GM12892 (cell line): ENCODE measurements around the gene GCFC2.

Experiments
- DNase-seq: peaks from one replicate; pipeline ENCODE4 v3.0.0; 2011; ENCODE audit not compliant: insufficient read length
- FAIRE-seq: peaks from 2 replicates; lab custom pipeline; 2011; peaks lifted over from hg19 to GRCh38; lab: Jason Lieb, UNC
- POLR2A ChIP-seq: IDR thresholded peaks from 2 replicates; pipeline ENCODE4 v1.6.1; 2011; ENCODE audit warnings: low read depth, low read length, control low read depth
- POLR2AphosphoS5 ChIP-seq: IDR thresholded peaks from 2 replicates; pipeline ENCODE4 v1.6.1; 2011; ENCODE audit warnings: low read depth, low read length, control low read depth
- TAF1 ChIP-seq: IDR thresholded peaks from 2 replicates; pipeline ENCODE4 v1.6.1; 2011; ENCODE audit warnings: low read depth, mild to moderate bottlenecking, control low read depth, low read length, borderline replicate concordance

Gene GCFC2

DNA sequence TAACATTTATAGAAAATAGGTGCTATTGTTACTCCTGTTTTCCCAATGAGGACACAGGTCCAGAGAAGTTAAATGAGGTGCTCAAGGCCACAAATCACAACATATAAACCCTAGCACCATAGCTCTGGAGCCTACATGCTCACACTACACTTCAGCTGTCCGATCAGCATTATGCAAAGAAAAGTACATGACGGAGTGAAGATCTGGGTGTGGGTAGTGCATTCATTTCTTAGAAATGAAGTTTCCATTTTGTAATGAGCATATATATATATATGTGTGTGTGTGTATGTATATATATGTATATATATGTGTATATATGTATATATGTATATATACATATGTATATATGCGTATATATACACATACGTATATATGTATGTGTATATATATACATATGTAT, 94.3 kb downstream of the GCFC2 start:
- no peak for FAIRE-seq
- no peak for TF ChIP-seq TAF1
- no peak for TF ChIP-seq POLR2AphosphoS5
- no peak for TF ChIP-seq POLR2A
- no peak for DNase-seq

DNA sequence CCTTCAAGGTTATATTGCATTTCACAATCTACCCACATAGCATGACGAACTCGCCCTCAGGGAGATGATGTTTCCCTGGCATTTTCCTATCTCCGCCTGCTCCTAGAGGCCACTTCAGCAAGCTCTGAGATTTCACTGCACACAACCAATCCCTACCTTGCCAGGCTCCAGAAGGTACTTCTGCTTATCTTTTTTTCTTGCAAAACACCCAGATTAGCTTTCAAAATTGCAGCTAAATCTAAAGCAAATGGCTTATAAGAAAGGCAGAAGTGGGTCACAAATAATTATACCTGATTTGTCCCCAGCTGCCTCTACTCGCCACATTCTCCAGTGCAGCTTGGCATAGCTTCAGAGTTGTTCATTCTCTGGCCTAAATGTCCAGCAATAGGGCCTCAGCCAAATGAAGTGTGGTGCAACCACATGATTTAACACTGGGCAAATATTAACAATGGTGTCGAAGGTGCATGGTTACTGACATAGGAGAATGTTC, 96.5 kb downstream of the GCFC2 start:
- DNase-seq: no peak
- no peak for FAIRE-seq
- no peak for TF ChIP-seq POLR2AphosphoS5
- TF ChIP-seq TAF1: no peak
- TF ChIP-seq POLR2A: no peak

DNA sequence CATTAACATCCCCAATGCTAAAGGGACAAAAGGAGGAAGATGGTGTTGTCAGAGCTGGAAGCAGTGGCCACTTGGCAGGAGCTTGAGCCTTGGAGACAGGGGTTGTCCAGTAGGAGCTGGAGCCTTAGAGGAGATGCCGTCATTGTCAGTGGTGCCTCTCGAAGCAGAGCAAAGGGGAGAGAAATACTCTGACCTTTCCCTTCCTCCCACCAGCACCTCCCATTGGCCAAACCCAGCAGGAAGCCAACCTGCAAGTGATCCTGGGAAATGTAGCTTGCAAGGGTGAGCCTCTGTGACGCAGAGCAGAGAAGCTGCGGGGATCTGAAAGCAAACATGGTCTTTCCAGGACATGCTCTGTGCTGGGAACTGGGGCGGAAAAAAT, 97.9 kb downstream of the GCFC2 start:
- DNase-seq (no peak), FAIRE-seq (no peak)
- TF ChIP-seq TAF1: no peak
- TF ChIP-seq POLR2A: no peak
- TF ChIP-seq POLR2AphosphoS5: no peak
